Measurements from ENCODE around the gene PCSK4.

GRCh38 chr19:1514986-1515721 is 25.0 kb upstream of the PCSK4 start:
- TF ChIP-seq CTCF (IDR thresholded peaks at IDR 0.05) (no peak), POLR2AphosphoS5 (IDR thresholded peaks at IDR 0.05) (no peak), POLR2A (IDR thresholded peaks at IDR 0.05) (no peak)

All from transverse colon (tissue), 4 donors.